Activated naive CD4-positive, alpha-beta T cell treated with anti-CD3 and anti-CD28 coated beads, Interleukin-2, amount 50 U/mL, for 24 hours (primary cell): ENCODE measurements around the gene PDIA3.
"Not testable (repeated sequence)": the region's sequence is repeated elsewhere in the genome, so short reads cannot be mapped to it uniquely, and the experiment has no call there.

Experiments used
- H3K27ac Mint-ChIP-seq: one replicate; pipeline ENCODE4 v1.8.0; 2021; ENCODE audit warnings: mild to moderate bottlenecking, mixed read lengths
- H3K27me3 Mint-ChIP-seq: one replicate; pipeline ENCODE4 v1.8.0; 2021; ENCODE audit warnings: mixed read lengths
- H3K36me3 Mint-ChIP-seq: one replicate; pipeline ENCODE4 v1.8.0; 2021; ENCODE audit warnings: mixed read lengths
- H3K4me1 Mint-ChIP-seq: one replicate; pipeline ENCODE4 v1.8.0; 2021; ENCODE audit warnings: mixed read lengths
- H3K4me3 Mint-ChIP-seq: one replicate; pipeline ENCODE4 v1.8.0; 2021; ENCODE audit warnings: mild to moderate bottlenecking, mixed read lengths
- H3K9me3 Mint-ChIP-seq: one replicate; pipeline ENCODE4 v1.8.0; 2021; ENCODE audit warnings: mixed read lengths

The PDIA3 gene

GRCh38 chr15:43795997-43796396 lies 49.8 kb downstream of the PDIA3 start:
- H3K27me3 Mint-ChIP-seq = no peaks in the 10 kb centered on the region
- peak overlapping the region; percentile 72 for H3K27ac Mint-ChIP-seq
- H3K4me3 Mint-ChIP-seq = no peak overlapping the region
- peaks cover 73% of the 10 kb centered on the region for H3K4me1 Mint-ChIP-seq
- H3K36me3 Mint-ChIP-seq = peaks cover 39% of the 10 kb centered on the region
- H3K9me3 Mint-ChIP-seq = no peaks in the 10 kb centered on the region

GRCh38 chr15:43796566-43796965 lies 50.3 kb downstream of the PDIA3 start:
- Mint-ChIP-seq H3K27me3 (no peaks in the 10 kb centered on the region), H3K27ac (peak overlapping the region; percentile 72), H3K4me1 (peaks cover 77% of the 10 kb centered on the region), H3K36me3 (peaks cover 45% of the 10 kb centered on the region), H3K9me3 (no peaks in the 10 kb centered on the region), H3K4me3 (no peak overlapping the region)

GRCh38 chr15:43799209-43799944 lies 53.1 kb downstream of the PDIA3 start:
- peak overlapping the region; percentile 100 for H3K27ac Mint-ChIP-seq
- peaks cover 66% of the 10 kb centered on the region for H3K4me1 Mint-ChIP-seq
- no peak overlapping the region for H3K4me3 Mint-ChIP-seq
- peaks cover 41% of the 10 kb centered on the region for H3K36me3 Mint-ChIP-seq
- no peaks in the 10 kb centered on the region for H3K9me3 Mint-ChIP-seq
- no peaks in the 10 kb centered on the region for H3K27me3 Mint-ChIP-seq

GRCh38 chr15:43799945-43800285 lies 53.7 kb downstream of the PDIA3 start, which contains the start of gene SERINC4:
SERINC4 (minus strand) TSS chr15:43800220; CDS start chr15:43799986, 234 bp downstream.
- H3K27me3 Mint-ChIP-seq = no peaks in the 10 kb centered on the region
- peak within 1 kb of the TSS; percentile 100 for H3K4me3 Mint-ChIP-seq
- H3K27ac Mint-ChIP-seq = peak within 1 kb of the TSS; percentile 100
- peaks cover 60% of the 10 kb centered on the region for H3K4me1 Mint-ChIP-seq
- H3K9me3 Mint-ChIP-seq = no peaks in the 10 kb centered on the region
- peaks cover 36% of the 10 kb centered on the region for H3K36me3 Mint-ChIP-seq

GRCh38 chr15:43800286-43801141 lies 54.3 kb downstream of the PDIA3 start, which contains the start of gene HYPK:
HYPK (plus strand) TSS chr15:43800599; CDS start chr15:43800623, 24 bp downstream.
- Mint-ChIP-seq H3K36me3 (peaks cover 36% of the 10 kb centered on the region), H3K9me3 (no peaks in the 10 kb centered on the region), H3K27ac (peak within 1 kb of the TSS; percentile 100), H3K4me3 (peak within 1 kb of the TSS; percentile 100), H3K4me1 (peaks cover 54% of the 10 kb centered on the region), H3K27me3 (no peaks in the 10 kb centered on the region)

GRCh38 chr15:43802676-43803075 lies 56.4 kb downstream of the PDIA3 start:
- not testable (repeated sequence) for H3K27ac Mint-ChIP-seq, H3K9me3 Mint-ChIP-seq, H3K4me3 Mint-ChIP-seq, H3K27me3 Mint-ChIP-seq
- Mint-ChIP-seq H3K36me3 (peaks cover 35% of the 10 kb centered on the region), H3K4me1 (peaks cover 38% of the 10 kb centered on the region)

GRCh38 chr15:43808435-43808950 lies 62.3 kb downstream of the PDIA3 start:
- no peaks in the 10 kb centered on the region for H3K27me3 Mint-ChIP-seq
- no peak overlapping the region for H3K27ac Mint-ChIP-seq
- peaks cover 4% of the 10 kb centered on the region for H3K4me1 Mint-ChIP-seq
- no peak overlapping the region for H3K4me3 Mint-ChIP-seq
- no peaks in the 10 kb centered on the region for H3K9me3 Mint-ChIP-seq
- peaks cover 18% of the 10 kb centered on the region for H3K36me3 Mint-ChIP-seq

GRCh38 chr15:43808960-43809678 lies 62.9 kb downstream of the PDIA3 start:
- H3K4me1 Mint-ChIP-seq = peaks cover 4% of the 10 kb centered on the region
- H3K27me3 Mint-ChIP-seq = no peaks in the 10 kb centered on the region
- no peak overlapping the region for H3K4me3 Mint-ChIP-seq
- H3K27ac Mint-ChIP-seq = no peak overlapping the region
- H3K9me3 Mint-ChIP-seq = no peaks in the 10 kb centered on the region
- H3K36me3 Mint-ChIP-seq = peaks cover 18% of the 10 kb centered on the region

GRCh38 chr15:43815064-43815463 lies 68.8 kb downstream of the PDIA3 start:
- not testable (repeated sequence) for H3K9me3 Mint-ChIP-seq, H3K4me3 Mint-ChIP-seq, H3K27me3 Mint-ChIP-seq
- H3K27ac Mint-ChIP-seq = peak overlapping the region; percentile 16
- H3K4me1 Mint-ChIP-seq = peaks cover 11% of the 10 kb centered on the region
- peaks cover 18% of the 10 kb centered on the region for H3K36me3 Mint-ChIP-seq

- Mint-ChIP-seq H3K36me3 (peaks cover 6% of the 10 kb centered on the region), H3K9me3 (no peaks in the 10 kb centered on the region), H3K4me3 (peak overlapping the region; percentile 79), H3K27me3 (no peaks in the 10 kb centered on the region), H3K27ac (no peak overlapping the region), H3K4me1 (peaks cover 39% of the 10 kb centered on the region)
These were observed 75.3 kb downstream of the PDIA3 start for GRCh38 chr15:43821505-43821904.
